Activated CD4-positive, alpha-beta T cell treated with anti-CD3 and anti-CD28 coated beads for 36 hours (primary cell): ENCODE measurements around the gene NBEA. TPM values are rescaled to one million over a fixed set of nuclear protein-coding genes. Genes with fewer than 3 reads are reported as not detected.

Experiments used
- ATAC-seq: fragments of 200-7000 bp; cut with Tn5 transposase; one replicate; pipeline ENCODE4 v1.10.0; 2021; ENCODE audit warnings: mild to moderate bottlenecking, moderate library complexity
- CTCF ChIA-PET: fragments of 350-600 bp; sonication (Branson Sonifier 250); formaldehyde crosslinking; loops from one replicate; lab custom pipeline; 2021; ENCODE audit warnings: antibody characterized with exemption; lab: Charles Lee
- POLR2A ChIA-PET: fragments of 350-600 bp; sonication (Branson Sonifier 250); formaldehyde crosslinking; loops from one replicate; lab custom pipeline; 2021; ENCODE audit warnings: antibody characterized with exemption, inconsistent platforms; lab: Charles Lee
- DNase-seq: peaks from one replicate; pipeline ENCODE4 v3.0.0-alpha.2; 2020
- H3K27ac Mint-ChIP-seq: one replicate; pipeline ENCODE4 v1.8.0; 2021; ENCODE audit warnings: mixed read lengths
- H3K27me3 Mint-ChIP-seq: one replicate; pipeline ENCODE4 v1.8.0; 2021; ENCODE audit warnings: mixed read lengths
- H3K36me3 Mint-ChIP-seq: one replicate; pipeline ENCODE4 v1.8.0; 2021; ENCODE audit warnings: low read depth, mixed read lengths
- H3K4me1 Mint-ChIP-seq: one replicate; pipeline ENCODE4 v1.8.0; 2021; ENCODE audit warnings: mixed read lengths
- H3K4me3 Mint-ChIP-seq: one replicate; pipeline ENCODE4 v1.8.0; 2021; ENCODE audit warnings: mild to moderate bottlenecking, moderate library complexity, mixed read lengths
- H3K9me3 Mint-ChIP-seq: one replicate; pipeline ENCODE4 v1.8.0; 2021; ENCODE audit warnings: low read depth, mixed read lengths
- intact Hi-C, 2 experiments: fragments of 100-400 bp; cut with DNase I in 1 of 2; cut with micrococcal nuclease in 1 of 2; formaldehyde crosslinking; loops; one replicate each; pipeline versions ENCODE4 v1.14.2 to v1.15.1; 2022 to 2024; cut with DNase I, micrococcal nuclease
- total RNA-seq, 2 experiments: library from RNA; stranded (reverse); gene quantifications; one replicate each; pipeline ENCODE4 v1.2.3, GENCODE V29; 2021

NBEA gene
- total RNA-seq, 2 experiments from 2014 or later: 0.39 to 0.44 TPM

DNA sequence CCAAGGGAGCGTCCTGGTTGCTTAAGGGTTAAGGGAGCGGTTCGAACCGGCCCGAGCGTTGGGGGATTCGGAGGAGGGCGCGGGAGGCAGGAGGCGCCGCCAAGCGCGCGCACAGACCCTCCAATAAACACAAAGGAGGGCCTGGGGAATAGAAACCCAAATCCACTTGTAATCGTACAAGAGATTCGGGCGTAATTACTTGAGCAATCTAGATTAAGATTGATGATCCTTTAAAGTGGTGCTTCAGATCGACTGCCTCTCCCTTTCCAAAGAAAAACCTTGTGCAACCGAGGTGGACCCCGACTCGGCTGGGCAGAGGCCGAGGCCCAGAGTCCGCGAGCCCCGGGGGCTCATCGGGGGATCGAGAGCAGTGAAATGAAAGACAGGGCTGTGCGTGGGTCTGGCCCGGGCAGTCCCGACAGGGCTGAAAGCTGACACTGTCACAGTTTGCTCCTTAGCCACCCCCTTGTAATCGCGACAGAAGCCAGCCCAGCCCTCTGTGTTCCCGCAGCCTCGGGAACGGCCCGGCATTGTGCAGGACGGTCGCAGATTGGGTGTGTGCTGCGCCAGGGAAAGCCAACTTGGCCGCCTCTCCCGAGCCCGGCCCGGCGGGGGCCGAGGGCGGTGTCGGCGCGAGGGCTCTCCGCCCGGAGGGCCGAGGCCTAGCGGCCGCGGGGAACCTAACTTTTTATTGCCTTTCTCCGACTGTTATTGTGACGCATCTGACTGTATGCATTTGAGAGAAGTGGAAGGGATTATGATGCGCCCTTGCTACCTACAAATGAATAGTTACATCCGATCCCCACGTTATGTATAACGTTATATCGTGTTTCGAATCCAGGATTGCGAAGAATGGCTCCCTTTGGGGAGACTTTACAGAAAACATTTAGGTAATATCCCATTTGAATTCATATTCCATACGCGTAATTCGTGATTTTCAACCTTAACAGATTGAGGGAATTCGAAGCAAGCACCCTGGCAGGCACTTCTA lies 528.9 kb downstream of the NBEA start:
- peaks cover 63% of the 10 kb centered on the region for H3K27me3 Mint-ChIP-seq
- POLR2A ChIA-PET: no interaction called here
- H3K27ac Mint-ChIP-seq: no peak overlapping the region
- H3K4me3 Mint-ChIP-seq: peak overlapping the region; percentile 28
- intact Hi-C loops: loop anchor here in 1 of 2 experiments (5.0 kb wide), 1 partner anchor 529 kb away; the partner anchor contains the start of gene NBEA
- peaks cover 5% of the 10 kb centered on the region for H3K9me3 Mint-ChIP-seq
- CTCF ChIA-PET: no interaction called here
- no peak for ATAC-seq
- H3K4me1 Mint-ChIP-seq: peaks cover 17% of the 10 kb centered on the region
- DNase-seq: no peak
- H3K36me3 Mint-ChIP-seq: peaks cover 4% of the 10 kb centered on the region

DNA sequence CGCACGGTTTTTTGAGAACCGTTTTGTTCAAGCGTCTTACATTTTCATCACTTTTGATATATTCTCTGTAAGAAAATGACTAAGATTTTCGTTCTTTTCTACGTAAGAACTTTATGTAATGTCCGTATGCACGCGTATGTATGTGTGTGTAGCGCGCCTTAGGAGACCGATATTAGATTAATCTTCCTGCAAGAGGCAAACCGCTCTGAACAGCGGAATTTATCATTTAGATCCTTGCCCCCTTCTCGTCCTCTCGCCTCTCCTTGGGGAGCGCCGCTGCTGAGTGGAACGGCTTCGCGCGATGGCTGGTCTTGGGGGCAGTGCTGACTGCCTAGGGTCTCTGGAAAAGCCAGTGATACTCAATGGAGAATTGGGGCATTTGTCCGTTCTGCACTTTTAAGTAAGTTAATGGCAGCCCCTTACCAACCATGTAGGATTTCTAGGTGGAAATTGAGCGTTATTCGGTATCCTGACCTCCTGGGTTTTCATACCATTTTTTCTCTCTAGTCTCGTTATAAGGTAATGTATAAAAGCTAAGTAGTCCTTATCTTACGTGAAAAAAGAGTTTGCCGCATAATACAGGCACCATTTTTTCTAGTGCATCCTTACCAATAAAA lies 529.7 kb downstream of the NBEA start:
- no peak overlapping the region for H3K27ac Mint-ChIP-seq
- H3K27me3 Mint-ChIP-seq: peaks cover 71% of the 10 kb centered on the region
- peaks cover 4% of the 10 kb centered on the region for H3K36me3 Mint-ChIP-seq
- peaks cover 26% of the 10 kb centered on the region for H3K4me1 Mint-ChIP-seq
- ATAC-seq (no peak), DNase-seq (no peak)
- ChIA-PET CTCF (no interaction called here), POLR2A (no interaction called here)
- H3K9me3 Mint-ChIP-seq: peaks cover 5% of the 10 kb centered on the region
- no peak overlapping the region for H3K4me3 Mint-ChIP-seq
- intact Hi-C loops: loop anchor here in 1 of 2 experiments (5.0 kb wide), 1 partner anchor 530 kb away; the partner anchor contains the start of gene NBEA

DNA sequence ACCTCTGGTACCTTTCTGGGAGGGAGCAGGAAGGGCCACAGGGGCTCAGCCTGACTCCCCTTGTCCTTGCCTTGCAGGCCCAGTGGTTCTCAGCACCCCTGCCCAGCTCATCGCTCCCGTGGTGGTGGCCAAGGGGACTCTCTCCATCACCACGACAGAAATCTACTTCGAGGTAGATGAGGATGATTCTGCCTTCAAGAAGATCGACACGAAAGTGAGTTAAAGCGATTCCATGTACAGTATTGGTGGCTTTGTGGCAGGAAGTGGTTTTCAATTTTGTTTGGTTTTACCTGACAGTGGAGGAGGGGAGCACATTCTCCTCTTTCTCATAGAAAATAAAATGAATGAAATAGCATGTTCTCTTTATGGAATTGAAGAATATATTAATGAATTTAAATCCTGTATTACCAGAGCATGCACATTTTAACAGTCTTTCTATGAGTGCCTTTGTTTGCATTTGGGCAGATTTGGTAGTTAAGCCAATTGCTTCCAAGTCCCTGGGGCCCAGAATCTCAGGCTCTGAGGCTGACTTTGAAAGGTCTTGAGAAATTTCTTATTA lies 530.3 kb downstream of the NBEA start:
- Mint-ChIP-seq H3K4me3 (no peak overlapping the region), H3K4me1 (peaks cover 28% of the 10 kb centered on the region), H3K9me3 (peaks cover 5% of the 10 kb centered on the region), H3K27me3 (peaks cover 72% of the 10 kb centered on the region), H3K36me3 (peaks cover 4% of the 10 kb centered on the region), H3K27ac (no peak overlapping the region)
- ChIA-PET CTCF (no interaction called here), POLR2A (no interaction called here)
- intact Hi-C loops: loop anchor here in 1 of 2 experiments (5.0 kb wide), 1 partner anchor 530 kb away; the partner anchor contains the start of gene NBEA
- ATAC-seq (no peak), DNase-seq (peak; percentile 8)

GRCh38 chr13:35473206-35473775 lies 531.2 kb downstream of the NBEA start:
- no peak overlapping the region for H3K27ac Mint-ChIP-seq
- CTCF ChIA-PET: no interaction called here

DNA sequence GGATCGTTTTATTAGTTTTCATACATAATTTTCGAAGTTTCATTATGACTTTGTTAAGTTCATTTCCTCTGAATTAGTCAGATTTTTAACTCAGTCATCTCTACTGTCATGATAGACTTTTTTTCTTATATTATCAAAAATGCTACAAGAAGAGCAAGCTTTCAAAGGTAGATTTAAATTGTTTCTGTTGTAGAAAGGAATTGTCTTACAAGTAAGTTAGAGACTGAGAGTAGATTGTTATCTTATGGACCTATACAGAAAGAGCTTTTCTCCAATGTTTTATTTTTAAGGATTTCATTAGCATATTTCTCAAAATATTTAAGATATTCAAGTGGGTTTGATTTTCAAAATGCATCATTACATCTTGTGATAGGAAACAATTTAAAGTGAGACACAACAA lies 531.7 kb downstream of the NBEA start:
- Mint-ChIP-seq H3K9me3 (peaks cover 5% of the 10 kb centered on the region), H3K27me3 (peaks cover 78% of the 10 kb centered on the region), H3K27ac (no peak overlapping the region), H3K4me1 (peaks cover 35% of the 10 kb centered on the region), H3K36me3 (peaks cover 4% of the 10 kb centered on the region), H3K4me3 (no peak overlapping the region)
- POLR2A ChIA-PET: no interaction called here
- no peak for ATAC-seq
- no peak for DNase-seq
- CTCF ChIA-PET: no interaction called here
- intact Hi-C loops: loop anchor here in 1 of 2 experiments (5.0 kb wide), 1 partner anchor 532 kb away; the partner anchor contains the start of gene NBEA

More at GRCh38 chr13:35473206-35473775, 531.2 kb downstream of the NBEA start:
- intact Hi-C loops: loop anchor here in 1 of 2 experiments (5.0 kb wide), 1 partner anchor 531 kb away; the partner anchor contains the start of gene NBEA
- DNase-seq (no peak), ATAC-seq (no peak)
- peaks cover 4% of the 10 kb centered on the region for H3K36me3 Mint-ChIP-seq
- H3K9me3 Mint-ChIP-seq: peaks cover 5% of the 10 kb centered on the region
- peaks cover 33% of the 10 kb centered on the region for H3K4me1 Mint-ChIP-seq
- POLR2A ChIA-PET: no interaction called here
- no peak overlapping the region for H3K4me3 Mint-ChIP-seq
- H3K27me3 Mint-ChIP-seq: peaks cover 77% of the 10 kb centered on the region

GRCh38 chr13:35474496-35475211 lies 532.6 kb downstream of the NBEA start:
- Mint-ChIP-seq H3K4me3 (peak overlapping the region; percentile 68), H3K9me3 (peaks cover 5% of the 10 kb centered on the region), H3K27me3 (peaks cover 80% of the 10 kb centered on the region), H3K36me3 (peaks cover 4% of the 10 kb centered on the region), H3K4me1 (peaks cover 35% of the 10 kb centered on the region), H3K27ac (no peak overlapping the region)
- intact Hi-C loops: loop anchor here in 1 of 2 experiments (5.0 kb wide), 2 partner anchors 532 to 958 kb away; partner anchors contain the start of genes CCNA1 and NBEA
- no peak for ATAC-seq
- ChIA-PET CTCF (no interaction called here), POLR2A (no interaction called here)
- DNase-seq: peak; percentile 9

DNA sequence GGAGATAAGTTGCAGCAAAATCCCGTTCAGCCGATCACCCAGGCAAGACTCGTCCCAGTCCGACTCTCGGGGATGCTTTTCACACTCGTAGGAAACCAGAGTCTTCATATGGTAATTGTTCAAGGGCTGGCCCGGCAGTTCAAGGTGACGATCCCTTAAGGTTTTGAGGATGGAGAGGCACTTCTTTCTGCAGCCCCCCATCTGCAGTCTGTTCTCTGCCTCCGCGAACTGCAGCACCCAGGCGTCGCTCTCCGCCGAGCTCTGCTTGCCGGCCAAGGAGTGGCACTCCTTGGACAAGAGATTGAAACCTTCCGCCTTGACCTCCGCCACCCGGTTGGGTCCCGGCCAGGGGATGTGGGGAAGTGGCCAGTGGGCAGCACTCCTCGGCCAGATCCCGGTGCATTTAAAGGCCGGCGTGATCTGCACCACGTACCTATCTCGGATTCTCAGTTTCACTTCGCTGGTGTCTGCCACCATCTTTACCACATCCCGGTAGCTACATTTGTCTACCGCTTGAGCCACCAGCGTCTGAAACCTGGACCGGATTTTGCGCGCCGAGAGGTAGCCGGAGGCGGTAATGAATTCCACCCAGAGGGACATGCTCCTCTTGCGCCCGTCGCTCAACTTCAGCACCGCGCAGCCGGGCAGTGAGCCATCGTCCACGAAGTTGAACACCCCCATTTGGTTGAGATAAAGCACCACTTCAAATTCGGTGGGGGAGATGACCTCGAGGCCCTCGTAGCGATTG lies 533.3 kb downstream of the NBEA start:
- DNase-seq (peak; percentile 38), ATAC-seq (peak; percentile 52)
- peaks cover 1% of the 10 kb centered on the region for H3K9me3 Mint-ChIP-seq
- H3K27ac Mint-ChIP-seq: no peak overlapping the region
- ChIA-PET CTCF (no interaction called here), POLR2A (no interaction called here)
- peaks cover 34% of the 10 kb centered on the region for H3K4me1 Mint-ChIP-seq
- peaks cover 4% of the 10 kb centered on the region for H3K36me3 Mint-ChIP-seq
- intact Hi-C loops: loop anchor here in 1 of 2 experiments (5.0 kb wide), 1 partner anchor 957 kb away; the partner anchor contains the start of gene CCNA1
- H3K27me3 Mint-ChIP-seq: peaks cover 75% of the 10 kb centered on the region
- peak overlapping the region; percentile 68 for H3K4me3 Mint-ChIP-seq

- DNase-seq (peak; percentile 20), ATAC-seq (no peak)
- ChIA-PET CTCF (interaction anchor here (0.6 kb wide), 1 partner anchor 23 kb away, joined by 3 read pairs; no protein-coding TSS in a partner anchor), POLR2A (no interaction called here)
- Mint-ChIP-seq H3K36me3 (peaks cover 2% of the 10 kb centered on the region), H3K4me1 (peaks cover 31% of the 10 kb centered on the region), H3K27me3 (peaks cover 69% of the 10 kb centered on the region), H3K4me3 (peak within 1 kb of the TSS; percentile 68), H3K9me3 (no peaks in the 10 kb centered on the region), H3K27ac (no peak within 1 kb of the TSS)
- intact Hi-C loops: loop anchor here in 1 of 2 experiments (5.0 kb wide), 1 partner anchor 956 kb away; the partner anchor contains the start of gene CCNA1
Observed at GRCh38 chr13:35475960-35476943, 534.2 kb downstream of the NBEA start, which contains the start of gene MAB21L1. TSS of gene MAB21L1 (minus strand) at chr13:35476689. CDS start at chr13:35476138, 551 bp downstream.

- intact Hi-C loops: loop anchor here in 1 of 2 experiments (5.0 kb wide), 1 partner anchor 955 kb away; the partner anchor contains the start of gene CCNA1
- Mint-ChIP-seq H3K27ac (no peak overlapping the region), H3K36me3 (no peaks in the 10 kb centered on the region), H3K9me3 (no peaks in the 10 kb centered on the region), H3K27me3 (peaks cover 58% of the 10 kb centered on the region), H3K4me1 (peaks cover 24% of the 10 kb centered on the region), H3K4me3 (no peak overlapping the region)
- ChIA-PET POLR2A (no interaction called here), CTCF (interaction anchor here (0.7 kb wide), 1 partner anchor 19 kb away, joined by 4 read pairs; no protein-coding TSS in a partner anchor)
- DNase-seq (no peak), ATAC-seq (no peak)
Observed at GRCh38 chr13:35477386-35477946, 535.4 kb downstream of the NBEA start.
